Subcutaneous abdominal adipose tissue (tissue), 5 donors: ENCODE data around the gene DGKG.

ENCODE experiments used
- H3K27ac ChIP-seq: one replicate; pipeline ENCODE4 v1.7.0; 2013; ENCODE audit warnings: low read depth, mild to moderate bottlenecking, inconsistent platforms, low read length, moderate library complexity
- H3K27me3 ChIP-seq, 5 donors: one replicate each; pipeline ENCODE4 v1.7.0; 2013; ENCODE audit warnings: low read length in 5 of 5, inconsistent platforms in 1 of 5; ENCODE audit not compliant: control insufficient read depth in 5 of 5, insufficient read depth in 4 of 5
- H3K36me3 ChIP-seq, 5 donors: one replicate each; pipeline ENCODE4 v1.7.0; 2013; ENCODE audit warnings: low read length in 5 of 5; ENCODE audit not compliant: control insufficient read depth in 5 of 5, insufficient read depth in 5 of 5
- H3K4me1 ChIP-seq, 5 donors: one replicate each; pipeline ENCODE4 v1.7.0; 2013; ENCODE audit warnings: low read length in 5 of 5, mild to moderate bottlenecking in 3 of 5, moderate library complexity in 1 of 5; ENCODE audit not compliant: control insufficient read depth in 5 of 5, insufficient read depth in 5 of 5
- H3K4me3 ChIP-seq, 5 donors: one replicate each; pipeline ENCODE4 v1.7.0; 2013; ENCODE audit warnings: low read length in 5 of 5, low read depth in 1 of 5
- H3K9ac ChIP-seq, 5 donors: one replicate each; pipeline ENCODE4 v1.7.0; 2013; ENCODE audit warnings: low read length in 5 of 5, mild to moderate bottlenecking in 4 of 5, moderate library complexity in 3 of 5
- H3K9me3 ChIP-seq, 5 donors: one replicate each; pipeline ENCODE4 v1.7.0; 2013; ENCODE audit warnings: low read length in 5 of 5; ENCODE audit not compliant: control insufficient read depth in 5 of 5
- donor health status: healthy.
- donor health status: healthy.
- donor health status: healthy.
- donor health status: healthy.
- donor health status: healthy.

Gene DGKG

DNA sequence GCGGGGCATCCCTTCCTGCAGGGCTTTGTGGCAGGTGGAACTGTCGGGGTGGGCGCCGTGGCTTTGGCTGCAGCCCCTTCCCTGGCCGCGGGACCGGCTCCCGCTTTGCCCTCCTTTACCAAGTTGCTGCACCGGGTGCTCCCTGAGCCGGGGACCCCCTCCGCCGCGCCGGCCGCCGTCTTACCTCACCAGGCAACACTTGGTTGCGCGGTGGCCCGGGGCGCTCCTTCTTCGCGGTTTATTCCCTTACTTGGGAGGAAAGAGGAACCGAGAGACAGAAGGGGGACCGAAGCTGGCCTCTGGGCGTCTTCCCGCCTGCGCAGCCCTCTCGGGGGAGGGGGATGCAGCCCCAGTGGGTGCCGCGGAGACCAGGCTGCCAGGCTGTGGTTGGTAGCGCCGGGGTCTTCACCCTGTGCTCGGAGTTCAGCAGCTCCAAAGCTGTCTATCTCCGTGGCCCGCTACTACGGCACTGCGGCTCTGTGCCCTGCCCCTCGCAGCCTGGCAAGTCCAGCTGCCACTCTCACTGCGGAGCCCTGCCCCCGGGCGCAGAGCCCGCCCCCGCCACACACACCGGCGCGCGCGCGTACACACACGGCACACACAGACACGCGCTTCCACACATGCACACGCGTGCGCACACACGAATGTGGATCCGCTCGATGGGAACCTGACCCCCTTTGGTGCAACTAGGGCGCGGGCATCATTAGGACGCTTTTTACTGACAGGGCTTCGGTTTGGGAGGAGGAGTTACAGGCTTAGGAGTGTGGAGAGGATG is at the start of gene DGKG:
Gene DGKG (minus strand): TSS at position 473 of the 775 bp plus-strand sequence. CDS start 41,775 bp downstream, outside the sequence.
- H3K36me3 ChIP-seq = no peaks in the 10 kb centered on the region
- peaks cover 18 to 40% (median 37%) of the 10 kb centered on the region in 5 donors for H3K27me3 ChIP-seq
- peaks cover 0 to 38% (median 25%) of the 10 kb centered on the region in 5 donors for H3K4me1 ChIP-seq
- no peak within 1 kb of the TSS for H3K27ac ChIP-seq
- H3K9me3 ChIP-seq = no peaks in the 10 kb centered on the region
- peak within 1 kb of the TSS; percentile 48 to 64 (median 52) for H3K4me3 ChIP-seq
- peak within 1 kb of the TSS in 1 of 5 donors; percentile 24 for H3K9ac ChIP-seq

DNA sequence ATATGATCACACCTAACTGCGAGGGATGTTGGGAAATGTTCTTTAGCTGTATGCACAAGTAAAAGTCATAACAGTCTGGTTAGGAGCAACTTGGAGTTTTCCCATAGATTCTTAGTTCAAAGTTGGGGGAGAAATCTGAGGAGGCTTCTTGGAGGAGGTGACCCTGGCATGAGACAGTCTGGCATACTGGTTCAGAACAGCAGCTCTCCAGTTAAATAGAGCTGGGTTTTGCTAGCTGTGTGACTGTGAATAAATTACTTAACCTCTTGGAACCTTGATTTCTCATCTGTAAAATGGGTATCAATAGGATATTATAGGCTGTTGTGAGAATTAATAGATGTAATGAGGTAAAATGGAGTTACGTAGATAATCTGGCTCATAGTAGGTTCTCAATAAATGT is 49.1 kb upstream of the DGKG start:
- H3K27me3 ChIP-seq = peaks cover 0 to 8% (median 5%) of the 10 kb centered on the region in 5 donors
- H3K9ac ChIP-seq = no peak overlapping the region
- H3K4me1 ChIP-seq = peaks cover 0 to 26% (median 17%) of the 10 kb centered on the region in 5 donors
- no peaks in the 10 kb centered on the region for H3K36me3 ChIP-seq
- no peak overlapping the region for H3K4me3 ChIP-seq
- no peak overlapping the region for H3K27ac ChIP-seq
- H3K9me3 ChIP-seq = no peaks in the 10 kb centered on the region

DNA sequence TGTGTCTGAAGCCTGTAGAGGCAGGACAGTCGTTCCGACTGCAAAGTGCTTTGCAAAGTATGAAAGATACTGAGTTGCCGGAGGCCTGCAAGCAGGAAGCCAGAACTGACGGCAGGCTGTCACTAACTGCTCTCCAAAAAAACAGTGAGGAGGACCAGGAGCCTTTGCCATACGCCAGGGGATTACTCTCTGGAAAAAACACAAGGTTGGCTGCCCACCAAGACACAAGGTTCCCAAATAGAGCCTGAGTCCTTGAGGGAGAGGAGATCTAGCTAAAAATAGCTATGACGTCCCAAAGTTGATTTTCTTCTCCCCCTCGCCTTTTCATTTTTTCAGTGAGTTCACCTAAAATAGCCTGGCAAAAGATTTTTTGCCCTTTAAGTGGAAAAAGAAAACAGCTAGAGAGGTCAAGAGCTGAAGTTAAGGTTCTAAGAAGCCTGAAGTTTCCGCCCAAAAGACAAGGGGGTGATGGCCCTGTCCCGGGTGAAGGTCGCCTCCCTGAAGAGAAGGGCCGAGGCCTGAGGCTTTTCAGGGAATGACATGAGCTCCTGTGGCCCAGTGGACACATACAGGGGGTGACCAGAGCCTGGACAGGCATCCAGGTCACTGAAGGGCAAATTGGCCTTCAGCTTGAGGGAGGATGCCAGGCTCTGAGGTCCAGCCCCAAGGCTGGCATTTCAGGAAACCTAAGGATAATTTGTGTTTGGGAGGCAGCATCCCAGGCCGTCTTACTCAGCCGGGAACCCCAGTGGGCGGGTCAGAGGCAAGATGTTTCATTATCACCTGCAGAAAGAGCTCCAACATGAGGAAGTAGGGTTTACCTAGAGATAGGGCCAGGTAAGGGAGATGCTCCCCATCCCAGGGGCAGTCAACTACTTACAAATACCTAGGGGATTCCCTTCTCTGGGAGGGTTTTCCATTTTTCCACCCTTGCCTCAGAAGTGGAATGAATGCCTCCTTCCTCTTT is 44.9 kb upstream of the DGKG start:
- Histone ChIP-seq H3K4me1 (peaks cover 0 to 5% (median 0%) of the 10 kb centered on the region in 5 donors), H3K36me3 (no peaks in the 10 kb centered on the region), H3K9ac (no peak overlapping the region), H3K27ac (no peak overlapping the region), H3K27me3 (peaks cover 0 to 8% (median 3%) of the 10 kb centered on the region in 5 donors), H3K9me3 (no peaks in the 10 kb centered on the region), H3K4me3 (no peak overlapping the region)

DNA sequence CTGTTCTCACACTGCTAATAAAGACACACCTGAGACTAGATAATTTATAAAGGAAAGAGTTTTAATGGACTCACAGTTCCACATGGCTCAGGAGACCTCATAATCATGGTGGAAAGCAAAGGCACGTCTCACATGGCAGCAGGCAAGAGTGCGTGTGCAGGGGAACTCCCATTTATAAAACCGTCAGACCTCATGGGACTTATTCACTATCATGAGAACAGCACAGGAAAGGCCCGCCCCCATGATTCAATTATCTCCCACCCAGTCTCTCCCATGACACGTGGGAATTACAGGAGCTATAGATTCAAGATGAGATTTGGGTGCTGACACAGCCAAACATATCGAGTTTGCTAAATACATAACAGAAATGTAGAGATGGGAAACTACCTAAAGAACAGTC is 39.5 kb upstream of the DGKG start:
- no peak overlapping the region for H3K4me3 ChIP-seq
- H3K27me3 ChIP-seq = peaks cover 0 to 3% (median 0%) of the 10 kb centered on the region in 5 donors
- H3K36me3 ChIP-seq = no peaks in the 10 kb centered on the region
- H3K9ac ChIP-seq = no peak overlapping the region
- no peaks in the 10 kb centered on the region for H3K4me1 ChIP-seq
- peaks cover 0 to 2% (median 0%) of the 10 kb centered on the region in 5 donors for H3K9me3 ChIP-seq
- no peak overlapping the region for H3K27ac ChIP-seq

DNA sequence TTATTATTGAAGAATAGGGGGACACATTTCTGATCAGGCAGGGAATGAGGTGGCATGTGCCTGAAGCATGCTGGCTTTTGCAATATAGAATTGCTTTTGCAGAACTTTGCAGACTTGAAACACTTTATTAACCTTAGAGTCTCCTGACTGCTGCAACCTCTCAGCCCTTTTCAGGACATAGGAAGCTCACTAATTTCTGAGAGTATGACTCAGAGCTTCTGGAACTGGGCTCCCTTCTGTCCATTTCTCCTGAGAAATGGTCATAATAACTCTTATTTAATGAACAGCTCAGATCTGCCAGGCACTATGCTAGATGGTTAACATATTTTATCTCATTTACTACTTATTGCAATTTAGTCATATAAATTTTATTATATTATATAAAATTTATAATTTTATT is 38.6 kb upstream of the DGKG start:
- Histone ChIP-seq H3K4me1 (no peaks in the 10 kb centered on the region), H3K9ac (no peak overlapping the region), H3K27me3 (peaks cover 0 to 3% (median 0%) of the 10 kb centered on the region in 5 donors), H3K27ac (no peak overlapping the region), H3K4me3 (no peak overlapping the region), H3K36me3 (no peaks in the 10 kb centered on the region), H3K9me3 (peaks cover 0 to 2% (median 0%) of the 10 kb centered on the region in 5 donors)

DNA sequence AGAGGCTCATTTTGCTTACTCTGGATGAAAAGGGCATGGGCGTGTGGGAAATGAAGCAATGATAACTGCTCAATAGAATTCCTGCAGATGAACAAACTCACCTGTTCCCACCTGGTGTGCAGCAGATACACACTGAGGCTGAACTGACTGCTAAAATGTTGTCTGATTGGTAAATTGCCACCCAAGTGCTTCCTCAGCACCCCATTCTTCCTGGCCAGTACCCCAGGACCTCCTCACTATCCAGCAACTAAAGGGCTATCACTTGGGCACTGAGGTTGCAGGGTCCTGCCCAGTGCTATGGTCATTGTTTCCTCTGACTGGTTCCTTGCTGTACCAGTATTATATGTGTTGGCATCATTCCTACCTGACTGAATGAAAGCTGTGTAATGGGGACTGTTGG is 38.0 kb upstream of the DGKG start:
- Histone ChIP-seq H3K9ac (no peak overlapping the region), H3K27ac (no peak overlapping the region), H3K9me3 (peaks cover 0 to 2% (median 0%) of the 10 kb centered on the region in 5 donors), H3K27me3 (peaks cover 0 to 3% (median 0%) of the 10 kb centered on the region in 5 donors), H3K4me1 (no peaks in the 10 kb centered on the region), H3K4me3 (no peak overlapping the region), H3K36me3 (no peaks in the 10 kb centered on the region)

DNA sequence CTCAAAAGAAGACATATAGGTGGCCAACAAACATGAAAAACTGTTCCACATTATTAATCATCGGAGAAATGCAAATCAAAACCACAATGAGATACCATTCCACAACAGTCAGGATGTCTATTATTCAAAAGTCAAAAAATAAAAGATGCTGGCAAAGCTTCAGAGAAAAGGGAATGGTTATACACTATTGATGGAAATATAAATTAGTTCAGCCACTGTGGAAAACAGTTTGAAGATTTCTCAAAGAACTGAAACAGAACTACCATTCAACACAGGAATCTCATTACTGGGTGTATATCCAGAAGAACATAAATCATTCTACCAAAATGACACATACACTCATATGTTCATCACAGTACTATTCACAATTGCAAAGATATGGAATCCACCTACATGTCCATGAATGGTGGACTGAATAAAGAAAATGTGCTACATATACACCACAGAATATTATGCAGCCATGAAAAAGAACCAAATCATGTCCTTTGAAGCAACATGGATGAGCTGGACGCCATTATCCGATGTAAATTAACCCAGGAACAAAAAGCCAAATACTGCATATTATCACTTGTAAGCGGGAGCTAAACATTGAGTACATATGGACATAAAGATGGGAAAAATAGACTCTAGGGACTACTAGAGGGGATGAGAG is 32.7 kb upstream of the DGKG start:
- no peaks in the 10 kb centered on the region for H3K36me3 ChIP-seq
- peaks cover 0 to 6% (median 0%) of the 10 kb centered on the region in 5 donors for H3K9me3 ChIP-seq
- no peak overlapping the region for H3K9ac ChIP-seq
- no peaks in the 10 kb centered on the region for H3K27me3 ChIP-seq
- no peak overlapping the region for H3K4me3 ChIP-seq
- no peak overlapping the region for H3K27ac ChIP-seq
- peaks cover 0 to 2% (median 0%) of the 10 kb centered on the region in 5 donors for H3K4me1 ChIP-seq

DNA sequence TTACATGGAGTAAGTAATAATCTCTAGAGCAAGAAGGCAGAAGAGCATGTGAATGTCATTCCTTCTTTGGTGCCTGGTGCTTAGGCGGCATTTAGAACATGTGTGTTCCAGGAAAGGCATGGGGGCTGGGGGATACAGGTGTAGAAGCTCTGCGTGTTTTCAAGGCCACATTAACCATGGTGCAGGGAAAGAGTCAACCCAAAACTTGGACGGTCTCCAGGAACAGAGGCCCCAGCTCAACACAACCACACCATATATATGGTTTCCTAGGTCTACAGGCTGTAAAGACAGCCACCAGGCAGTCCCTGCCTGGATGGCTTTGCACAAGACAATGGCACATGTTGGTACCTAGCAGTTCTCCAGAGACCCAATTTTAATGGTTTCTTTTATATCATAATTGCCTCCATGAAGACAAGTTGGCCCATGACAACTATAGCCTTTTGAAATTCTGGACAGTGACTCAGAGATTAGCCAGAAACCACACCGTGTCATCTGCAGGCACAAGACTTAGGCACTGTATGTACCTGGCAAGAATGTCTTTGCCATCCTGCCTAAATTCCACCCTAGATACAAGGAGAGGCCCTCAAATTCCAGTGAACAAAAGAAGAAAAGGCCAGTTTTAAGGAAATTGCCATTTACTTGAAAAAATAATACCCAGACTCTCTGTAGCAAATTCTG is 25.0 kb upstream of the DGKG start:
- Histone ChIP-seq H3K36me3 (no peaks in the 10 kb centered on the region), H3K4me3 (no peak overlapping the region), H3K9me3 (no peaks in the 10 kb centered on the region), H3K27ac (no peak overlapping the region), H3K4me1 (peaks cover 0 to 4% (median 0%) of the 10 kb centered on the region in 5 donors), H3K9ac (no peak overlapping the region), H3K27me3 (peaks cover 0 to 6% (median 4%) of the 10 kb centered on the region in 5 donors)

DNA sequence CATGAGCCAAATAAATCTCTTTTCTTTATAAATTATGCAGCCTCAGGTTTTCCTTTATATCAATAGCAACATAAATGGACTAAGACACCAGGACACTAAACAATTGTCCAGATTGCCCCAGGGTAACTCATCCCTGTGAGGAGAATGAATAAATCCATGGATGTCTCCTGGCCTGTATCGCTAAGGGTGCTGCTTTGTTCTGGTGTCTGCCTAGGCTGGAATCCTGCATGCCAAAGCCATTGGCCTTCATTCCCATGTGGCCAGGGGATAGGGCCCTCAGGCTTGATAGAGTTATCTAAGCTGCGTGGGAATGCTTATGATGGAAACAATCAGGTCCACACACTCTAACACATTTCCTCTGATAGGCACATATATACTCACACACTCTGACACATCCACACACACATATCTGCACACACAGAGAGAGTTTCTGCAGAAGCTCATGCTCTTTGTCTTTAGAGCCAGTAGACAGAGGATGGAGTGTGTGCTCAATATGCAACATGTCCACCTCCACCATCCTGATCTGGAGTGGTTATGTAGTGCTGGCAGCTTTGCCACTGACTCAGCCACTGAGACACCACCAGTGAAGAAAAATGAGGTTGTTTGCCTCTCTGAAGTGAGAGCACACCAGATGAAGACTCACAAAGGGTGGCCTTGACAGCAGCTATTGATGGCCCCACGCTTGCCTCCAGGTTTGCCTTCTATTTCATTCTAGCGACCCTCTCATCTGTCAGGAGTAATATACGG is 24.0 kb upstream of the DGKG start:
- Histone ChIP-seq H3K9me3 (no peaks in the 10 kb centered on the region), H3K9ac (no peak overlapping the region), H3K4me3 (no peak overlapping the region), H3K27me3 (peaks cover 0 to 6% (median 5%) of the 10 kb centered on the region in 5 donors), H3K27ac (no peak overlapping the region), H3K36me3 (no peaks in the 10 kb centered on the region), H3K4me1 (peaks cover 0 to 4% (median 0%) of the 10 kb centered on the region in 5 donors)
